GM19351 (cell line): ENCODE measurements around the gene LRP11.

ENCODE experiments used
- ATAC-seq: cut with Tn5 transposase; IDR thresholded peaks from one replicate; pipeline ENCODE4 v1.9.1; 2021; ENCODE audit warnings: mild to moderate bottlenecking, moderate library complexity; ENCODE audit not compliant: unreplicated experiment

Gene LRP11

DNA sequence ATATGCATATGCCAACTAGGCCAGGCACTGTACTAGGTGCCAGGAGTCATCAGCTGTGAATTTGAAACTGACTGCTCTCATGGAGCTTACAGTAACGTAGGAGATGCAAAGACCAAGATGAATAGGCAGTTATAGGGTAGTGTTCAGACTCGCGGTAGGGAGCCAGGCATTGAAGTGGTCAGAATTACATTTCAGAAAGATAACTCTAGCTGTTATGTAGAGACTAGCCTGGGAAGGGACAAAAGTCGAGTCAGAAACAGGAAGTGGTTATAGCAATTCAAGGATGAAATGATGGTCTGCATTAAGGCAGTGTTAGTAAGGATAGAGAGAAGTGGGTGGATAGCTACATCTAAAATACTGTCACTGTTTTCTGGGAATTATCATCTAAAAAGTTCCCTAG lies 58.0 kb downstream of the LRP11 start:
- ATAC-seq: no peak

DNA sequence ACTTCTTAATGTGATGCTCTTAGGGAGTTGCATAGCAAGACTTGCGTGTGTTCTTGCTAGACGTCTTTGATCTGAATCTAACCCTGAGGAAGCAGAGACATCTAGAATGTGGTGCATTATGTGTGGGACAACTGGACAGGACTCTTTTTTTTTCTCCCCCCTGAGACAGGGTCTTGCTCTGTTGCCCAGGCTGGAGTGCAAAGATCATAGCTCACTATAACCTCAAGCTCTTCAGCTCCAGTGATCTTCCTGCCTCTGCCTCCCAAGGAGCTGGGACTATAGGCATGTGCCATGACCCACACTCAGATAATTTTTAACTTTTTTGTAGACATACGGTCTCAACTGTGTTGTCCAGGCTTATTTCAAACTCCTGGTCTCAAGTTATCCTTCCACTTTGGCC lies 80.6 kb downstream of the LRP11 start:
- ATAC-seq: no peak

DNA sequence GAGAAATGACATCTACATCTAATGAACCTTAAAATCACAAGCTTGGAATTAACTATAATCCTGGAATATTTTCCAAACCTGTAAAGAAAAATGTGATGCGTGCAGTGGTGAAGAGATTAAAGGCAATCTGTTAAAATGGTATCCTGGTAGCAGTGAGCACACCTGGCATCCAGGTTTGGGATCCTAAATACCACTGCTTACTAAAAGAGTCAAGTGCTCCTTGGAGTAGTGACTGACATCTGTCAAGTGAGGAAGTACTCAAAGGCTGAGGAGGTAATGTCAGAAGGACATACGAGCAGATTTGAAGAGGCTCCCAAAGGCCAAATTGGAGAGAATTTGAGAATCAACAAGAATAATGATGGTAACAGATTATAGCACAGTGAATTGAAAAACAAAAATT lies 81.8 kb downstream of the LRP11 start:
- no peak for ATAC-seq

DNA sequence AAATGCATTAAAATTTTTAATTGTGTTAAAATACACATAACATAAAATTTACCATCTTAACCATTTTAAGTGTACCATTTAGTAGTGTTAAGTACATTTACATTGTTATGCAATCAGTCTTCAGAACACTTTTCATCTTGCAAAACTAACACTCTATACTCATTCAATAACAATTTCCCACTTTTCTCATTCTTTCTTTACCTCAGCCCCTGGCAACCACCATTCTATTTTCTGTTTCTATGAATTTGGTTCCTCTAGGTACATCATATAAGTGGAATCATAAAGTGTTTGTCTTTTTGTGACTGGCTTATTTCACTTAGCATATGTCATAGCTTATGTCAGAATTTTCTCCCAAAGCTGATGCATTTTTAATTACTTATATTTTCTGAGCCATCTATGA lies 82.4 kb downstream of the LRP11 start:
- no peak for ATAC-seq

DNA sequence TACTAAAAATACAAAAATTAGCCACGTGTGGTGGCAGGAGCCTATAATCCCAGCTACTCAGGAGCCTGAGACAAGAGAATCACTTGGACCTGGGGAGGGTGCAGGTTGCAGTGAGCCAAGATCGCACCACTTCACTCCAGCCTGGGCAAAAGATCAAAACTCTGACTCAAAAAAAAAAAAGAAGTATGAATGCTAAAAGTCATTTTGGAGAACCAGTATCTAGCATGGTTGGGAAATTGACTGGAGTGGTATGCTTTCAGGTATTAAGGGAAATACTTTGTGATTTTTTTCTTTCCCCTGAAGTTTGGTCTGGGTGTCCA lies 84.6 kb downstream of the LRP11 start:
- ATAC-seq: no peak

DNA sequence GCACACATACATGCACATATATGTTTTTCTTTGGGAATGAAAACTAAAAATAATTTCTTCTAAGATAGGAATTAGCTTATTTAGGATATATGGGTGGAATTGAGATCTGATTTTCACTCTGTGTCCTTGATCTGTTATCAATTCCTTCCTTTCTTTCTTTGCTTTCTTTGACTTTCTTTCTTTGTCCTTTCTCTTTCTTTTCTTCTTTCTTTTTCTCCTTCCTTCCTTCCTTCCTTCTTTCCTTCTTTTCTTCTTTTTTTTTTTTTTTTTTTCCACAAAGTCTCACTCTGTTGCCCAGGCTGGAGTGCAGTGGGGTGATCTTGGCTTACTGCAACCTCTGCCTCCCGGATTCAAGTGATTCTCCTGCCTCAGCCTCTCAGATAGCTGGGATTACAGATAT lies 86.5 kb downstream of the LRP11 start:
- no peak for ATAC-seq

DNA sequence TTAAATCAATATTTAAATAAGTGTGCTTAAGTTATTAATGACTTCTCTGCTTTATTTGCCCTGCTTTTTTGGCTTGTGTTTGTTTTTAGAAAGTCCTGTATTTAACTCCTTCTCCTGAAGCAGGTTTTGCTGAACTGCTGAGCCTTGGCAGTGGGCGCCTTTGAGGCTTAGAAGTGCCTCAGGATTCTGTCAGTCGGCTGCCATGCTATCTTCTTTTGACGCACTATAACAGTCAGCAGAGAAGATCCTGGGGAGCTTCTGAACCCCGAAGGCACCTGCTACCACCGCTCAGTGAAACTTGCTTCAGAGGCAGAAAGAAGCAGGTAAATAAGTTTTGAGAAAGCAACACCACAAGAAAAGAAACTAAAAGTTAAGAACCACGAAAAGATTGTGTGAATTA lies 92.2 kb downstream of the LRP11 start:
- ATAC-seq: no peak

DNA sequence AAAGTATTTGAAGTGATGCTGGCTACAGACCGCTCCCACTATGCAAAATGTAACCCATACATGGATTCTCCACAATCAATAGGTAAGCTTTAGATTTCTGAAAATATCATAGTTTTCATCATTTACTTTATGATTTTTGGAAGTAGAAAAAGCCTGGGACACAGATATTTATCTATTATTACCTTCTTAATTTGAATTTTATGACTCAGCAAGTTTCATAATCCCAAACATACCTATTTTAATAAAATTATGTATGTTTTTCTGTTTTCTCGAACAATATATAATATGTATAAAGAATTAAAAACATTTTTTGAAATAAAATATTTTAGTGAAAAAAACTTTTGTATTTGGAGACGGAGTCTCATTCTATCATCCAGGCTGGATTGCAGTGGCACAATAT lies 93.0 kb downstream of the LRP11 start:
- no peak for ATAC-seq

DNA sequence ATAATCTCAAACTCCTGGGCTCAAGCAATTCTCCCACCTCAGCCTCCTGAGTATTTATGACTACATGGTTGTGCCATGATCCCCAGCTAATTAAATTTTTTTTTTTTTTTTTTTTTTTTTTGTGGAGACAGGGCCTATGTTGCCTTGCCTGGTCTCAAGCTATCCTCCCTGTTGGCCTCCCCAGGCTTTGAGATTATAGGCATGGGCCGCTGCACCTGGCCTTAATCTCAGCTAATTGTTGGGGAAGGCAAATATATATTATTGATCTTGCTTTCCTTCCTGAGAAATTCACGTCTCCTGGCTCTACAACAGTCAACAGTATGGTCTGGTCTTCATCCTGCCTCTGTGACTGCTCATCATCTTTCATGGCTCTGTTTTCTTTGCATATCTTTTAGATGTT lies 94.5 kb downstream of the LRP11 start:
- no peak for ATAC-seq
